Activated CD4-positive, CD25-positive, alpha-beta regulatory T cell treated with anti-CD3 and anti-CD28 coated beads, Interleukin-2, amount 50 U/mL, for 16 hours (primary cell): ENCODE data around the gene CXCR3.

ENCODE experiments used
- DNase-seq: peaks from one replicate; pipeline ENCODE4 v3.0.0-alpha.2; 2020; ENCODE audit warnings: low read depth, low spot score

CXCR3 gene

DNA sequence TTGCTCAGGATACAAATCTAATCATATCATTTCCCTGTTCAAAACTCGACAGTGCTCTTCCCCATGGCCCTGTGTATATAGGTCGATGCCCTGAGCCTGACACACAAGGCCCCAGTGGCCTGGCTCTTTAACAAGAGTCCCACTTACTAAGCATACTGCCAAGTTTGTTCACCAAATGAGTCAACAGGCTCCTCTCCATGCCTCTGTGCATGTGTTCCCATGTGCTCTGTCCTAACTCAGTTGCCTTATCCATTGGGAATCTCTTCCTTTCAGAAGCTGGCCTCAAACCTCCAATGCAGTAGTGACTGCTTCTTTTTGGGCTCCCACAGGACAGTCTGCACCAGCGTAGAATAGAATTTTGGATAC is 18.9 kb upstream of the CXCR3 start:
- no peak for DNase-seq

DNA sequence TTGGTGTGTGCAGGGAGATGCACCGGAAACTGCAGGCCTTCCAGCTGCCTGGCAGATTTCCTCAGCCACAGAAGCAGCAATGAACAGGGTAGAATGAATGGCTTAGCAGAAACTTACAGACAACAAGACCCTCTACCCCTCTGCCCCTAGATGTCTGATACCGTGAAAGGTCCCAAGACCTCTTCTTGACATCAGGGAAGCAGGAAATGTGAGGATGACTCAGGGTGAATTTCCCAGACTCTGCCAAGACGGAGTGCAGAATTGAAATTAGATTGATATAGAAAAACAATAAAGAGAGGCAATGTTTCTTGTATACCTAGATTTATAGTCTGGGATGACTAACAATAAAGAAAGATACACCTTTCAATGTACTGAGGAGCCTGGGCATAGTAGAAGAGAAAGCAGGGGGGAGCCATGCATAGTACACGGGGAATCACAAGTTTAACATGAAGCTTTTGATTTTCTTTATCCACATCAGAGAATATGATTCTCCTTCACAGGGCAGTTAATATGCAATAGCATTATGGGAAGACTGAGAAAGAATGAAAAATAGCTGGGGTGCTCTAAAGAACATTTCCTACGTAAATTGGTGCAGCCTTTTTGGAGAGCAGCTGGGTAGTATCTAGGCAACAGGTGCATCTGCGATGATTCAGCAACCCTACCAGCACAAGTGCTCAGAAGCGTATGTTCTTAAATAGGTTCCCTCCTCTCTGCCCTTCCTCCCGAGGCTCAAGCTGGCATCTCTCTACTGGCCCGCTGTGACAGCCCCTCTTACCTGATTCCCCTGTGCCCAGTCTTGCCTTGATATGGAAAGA is 18.3 kb upstream of the CXCR3 start:
- DNase-seq, result no peak

DNA sequence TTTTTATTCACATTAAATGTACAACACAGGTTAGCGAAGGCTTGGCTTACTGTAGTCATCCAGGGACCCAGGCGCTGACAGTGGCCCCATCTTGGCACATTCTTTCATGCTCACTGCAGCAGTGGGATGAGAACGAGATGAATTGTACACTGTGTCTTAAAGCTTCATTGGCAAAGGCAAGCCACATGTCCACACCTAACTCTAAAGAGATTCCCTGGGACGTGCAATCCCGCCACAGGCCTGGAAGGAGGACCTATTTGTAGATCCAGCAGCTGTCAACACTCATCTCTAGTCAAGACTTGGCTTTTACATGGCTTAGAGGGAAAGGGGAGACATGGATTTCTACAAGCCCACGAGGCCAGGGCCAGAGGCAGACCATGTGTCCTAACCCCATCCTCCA is 16.1 kb upstream of the CXCR3 start:
- no peak for DNase-seq

DNA sequence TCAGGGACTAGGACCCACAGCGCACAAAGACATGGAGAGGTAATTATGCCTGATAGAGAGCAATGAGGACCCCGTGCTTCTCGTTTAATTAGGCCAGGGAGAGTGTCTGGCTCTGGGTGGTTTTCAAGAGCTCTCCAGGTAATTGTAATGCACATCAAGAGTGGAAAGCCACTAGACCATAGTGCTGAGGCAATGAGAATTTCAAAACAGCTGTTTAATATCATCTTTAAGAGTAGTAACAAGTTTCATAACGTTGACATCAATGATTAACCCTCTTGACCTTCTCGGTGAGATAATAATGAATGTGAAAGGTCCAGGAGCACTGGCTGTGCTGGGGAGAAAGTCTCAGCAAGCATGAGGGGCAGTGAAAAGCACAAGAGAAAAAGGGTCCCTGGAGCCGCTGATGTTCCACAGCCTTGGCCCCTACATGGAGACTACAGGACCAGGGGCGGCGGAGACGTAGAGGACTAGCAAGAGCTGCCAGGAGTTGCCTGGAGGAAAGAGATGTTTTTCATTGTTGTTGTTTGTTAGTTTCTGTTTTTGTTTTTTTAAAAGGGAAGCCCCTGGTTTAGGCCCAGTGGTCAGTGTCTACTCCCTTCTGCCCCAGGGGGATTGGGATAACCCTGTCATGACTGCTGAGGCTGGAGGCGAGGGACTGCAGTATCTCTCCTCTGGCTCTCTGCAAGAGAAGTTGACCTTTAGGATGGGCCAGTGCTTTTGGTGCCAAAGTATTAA is 14.8 kb upstream of the CXCR3 start:
- DNase-seq, result no peak

DNA sequence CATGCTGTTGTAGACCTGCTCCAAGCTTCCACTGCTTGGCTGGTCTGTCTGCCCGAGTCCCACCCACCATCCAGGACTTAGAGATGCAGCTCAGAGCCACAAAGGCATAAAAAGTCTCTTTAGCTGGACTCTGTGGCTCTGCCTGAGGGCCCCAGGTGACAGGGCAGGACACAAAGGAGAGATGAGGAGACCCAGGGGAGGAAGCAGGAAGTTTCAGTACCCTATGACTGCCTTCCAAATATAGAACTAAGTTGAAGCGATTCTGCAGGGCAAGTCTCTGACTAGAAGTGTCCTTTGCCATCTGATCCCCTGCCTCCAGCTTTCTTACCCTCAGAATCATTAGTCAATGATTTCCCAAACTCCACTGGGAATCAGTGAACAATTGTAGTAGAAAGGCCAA is 11.2 kb upstream of the CXCR3 start:
- no peak for DNase-seq

DNA sequence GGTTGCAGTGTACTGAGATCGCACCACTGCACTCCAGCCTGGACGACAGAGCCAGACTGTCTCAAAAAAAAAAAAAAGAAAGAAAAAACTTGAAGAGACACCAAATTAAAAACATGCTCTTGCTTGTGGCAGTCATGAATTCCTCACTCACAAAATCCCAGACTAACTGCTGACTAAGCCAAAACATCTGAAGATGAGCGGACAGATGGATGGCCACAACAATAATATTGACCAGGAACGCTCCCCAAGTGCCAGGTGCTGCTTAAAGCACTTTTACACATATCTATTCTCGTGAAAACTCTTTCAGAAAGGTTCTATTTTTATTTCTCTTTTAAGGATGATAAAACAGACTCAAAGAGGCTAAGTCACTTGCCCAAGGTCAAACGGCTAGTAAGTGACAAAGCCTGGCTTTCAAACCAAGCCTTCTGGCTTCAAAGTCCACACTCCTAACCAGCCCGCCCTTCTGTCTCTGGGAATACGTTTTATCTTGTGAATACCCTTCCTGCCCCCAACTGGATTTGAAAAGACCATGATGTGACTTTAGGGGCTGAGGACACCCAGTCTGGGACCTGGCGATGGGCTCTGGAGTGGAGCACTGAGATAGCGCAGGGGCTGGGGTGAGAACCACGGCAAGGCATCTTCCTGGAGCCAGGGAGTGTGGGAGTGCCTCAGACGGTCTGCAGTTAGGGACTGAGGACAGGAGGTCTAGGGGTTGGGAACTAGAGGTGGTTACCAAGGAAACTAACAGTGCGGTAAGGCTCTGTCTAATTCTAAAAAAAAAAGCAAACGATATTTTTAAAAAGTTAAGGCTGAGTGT is 9.5 kb upstream of the CXCR3 start:
- no peak for DNase-seq

DNA sequence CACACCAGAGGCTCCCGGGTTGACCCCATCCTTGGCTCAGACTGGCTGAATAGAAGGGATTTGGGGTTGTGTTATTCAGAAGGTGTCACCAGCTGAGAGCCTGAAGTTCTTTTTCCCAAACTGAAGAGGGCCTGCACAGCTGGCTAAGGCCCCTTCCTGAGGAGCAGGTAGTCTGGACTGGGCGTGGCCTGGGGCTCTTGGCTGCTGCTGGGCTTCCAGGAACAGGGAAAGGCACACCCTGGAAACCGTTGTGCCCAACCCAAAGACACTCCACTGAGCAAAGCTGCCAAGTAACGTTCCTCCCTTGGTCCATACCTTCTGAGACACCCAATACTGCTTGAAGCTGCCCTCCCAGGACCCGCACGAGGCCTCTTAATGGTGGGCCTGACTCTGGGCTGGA is 8.3 kb upstream of the CXCR3 start:
- DNase-seq, result no peak

DNA sequence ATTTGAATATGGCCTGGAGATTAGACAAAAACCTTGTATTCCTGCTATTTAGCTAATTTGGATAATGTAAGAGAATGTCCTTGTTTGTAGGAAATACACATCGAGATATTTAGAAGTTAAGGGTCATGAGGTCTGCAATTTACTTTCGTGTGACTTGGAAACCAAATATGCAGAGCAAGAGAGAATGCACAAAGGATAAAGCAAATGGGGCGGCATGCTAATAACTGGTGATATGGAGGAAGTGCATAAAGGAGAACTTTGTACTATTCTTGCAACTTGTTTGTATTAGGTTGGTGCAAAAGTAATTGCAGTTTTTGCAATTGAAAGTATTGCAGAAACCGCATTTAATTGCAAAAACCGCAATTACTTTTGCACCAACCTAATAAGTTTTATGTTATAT is 7.2 kb upstream of the CXCR3 start:
- DNase-seq, result no peak

DNA sequence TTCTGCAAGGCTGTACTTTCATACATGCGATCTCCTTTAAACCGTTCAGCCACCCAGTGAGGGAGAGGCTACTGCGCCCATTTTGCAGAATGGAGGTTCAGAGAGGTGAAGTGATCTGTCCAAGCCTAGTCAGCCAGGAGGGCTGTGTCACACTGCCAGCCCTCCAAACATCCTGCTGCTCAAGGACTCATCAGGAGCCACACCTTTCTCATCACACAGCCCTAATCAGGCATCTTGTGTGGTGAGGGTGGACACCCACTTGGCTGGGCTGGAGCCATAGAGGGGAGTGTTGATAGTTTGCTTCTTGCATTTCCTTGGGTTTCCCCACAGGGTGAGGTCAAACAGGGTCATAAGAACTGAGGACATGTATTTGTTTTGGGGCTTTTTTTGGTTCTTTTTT is 5.4 kb upstream of the CXCR3 start:
- DNase-seq, result no peak

DNA sequence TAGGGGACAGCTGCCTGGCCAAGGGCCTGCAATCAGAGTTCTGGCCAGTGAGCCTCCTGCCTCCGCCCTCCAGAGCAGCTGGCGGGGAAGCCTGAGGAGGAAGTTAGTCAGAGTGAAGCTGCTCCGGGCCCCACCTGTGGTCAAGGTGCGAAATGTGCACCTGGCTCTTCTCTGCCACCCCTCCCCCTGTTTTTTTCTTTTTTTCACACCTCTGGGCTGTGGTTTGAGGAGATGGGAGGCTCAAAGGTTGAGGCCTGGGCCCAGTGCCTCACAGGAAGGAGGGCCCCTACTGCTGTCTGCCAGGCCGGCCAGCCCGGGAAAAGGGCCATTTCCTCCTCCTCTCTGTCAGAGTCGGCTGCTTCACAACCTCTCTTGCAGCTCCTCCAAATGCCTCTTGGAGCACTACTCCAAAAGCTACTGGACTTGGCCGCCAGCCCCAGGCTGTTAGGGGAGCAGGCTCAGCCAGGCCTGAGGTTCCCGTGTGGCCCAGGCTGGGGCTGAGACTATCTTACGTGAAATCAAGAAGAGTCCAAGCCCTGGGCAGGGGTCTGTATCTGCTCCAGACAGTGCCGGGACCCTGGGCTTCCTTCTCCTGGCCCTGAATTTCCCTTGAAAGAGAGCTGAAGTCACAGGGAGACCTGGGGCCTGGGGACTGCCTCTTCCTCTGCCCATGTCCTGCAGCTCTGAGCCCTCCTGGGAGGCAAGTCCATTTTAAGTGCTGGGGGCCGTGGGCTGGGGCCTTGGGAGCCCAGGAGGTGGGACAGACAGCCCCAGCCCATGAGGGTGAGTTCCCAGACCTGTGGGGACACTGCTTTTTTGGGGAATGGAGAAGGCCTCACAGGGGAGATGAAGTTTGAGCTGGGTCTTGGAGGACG is 4.5 kb upstream of the CXCR3 start:
- DNase-seq, result peak; percentile 24

DNA sequence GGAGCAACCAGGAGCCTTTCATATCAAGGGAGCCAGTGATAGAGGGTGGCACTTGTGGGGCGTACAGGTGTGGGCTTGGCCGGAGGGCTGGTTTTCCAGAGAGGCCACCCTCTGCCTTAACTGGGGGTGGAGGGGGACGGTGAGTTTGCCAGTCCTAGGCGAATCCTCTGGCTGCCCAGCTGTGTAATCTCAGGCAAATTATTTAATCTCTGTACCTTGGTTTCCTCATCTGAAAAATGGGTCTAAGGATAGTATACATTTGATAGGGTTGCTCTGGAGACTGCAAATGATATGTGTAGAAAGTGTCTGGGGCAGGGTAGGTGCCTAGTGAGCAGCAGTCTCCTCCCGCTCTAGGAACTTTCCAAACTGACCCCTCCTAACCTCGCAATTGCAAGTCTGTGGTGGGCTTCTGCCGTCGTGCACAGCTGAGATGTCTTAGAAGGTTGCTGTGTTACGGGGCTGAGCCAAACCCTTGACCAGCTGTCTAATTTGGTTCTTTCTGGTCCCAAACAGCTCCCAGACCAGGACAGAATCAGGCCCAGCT is 3.8 kb upstream of the CXCR3 start:
- DNase-seq, result no peak

DNA sequence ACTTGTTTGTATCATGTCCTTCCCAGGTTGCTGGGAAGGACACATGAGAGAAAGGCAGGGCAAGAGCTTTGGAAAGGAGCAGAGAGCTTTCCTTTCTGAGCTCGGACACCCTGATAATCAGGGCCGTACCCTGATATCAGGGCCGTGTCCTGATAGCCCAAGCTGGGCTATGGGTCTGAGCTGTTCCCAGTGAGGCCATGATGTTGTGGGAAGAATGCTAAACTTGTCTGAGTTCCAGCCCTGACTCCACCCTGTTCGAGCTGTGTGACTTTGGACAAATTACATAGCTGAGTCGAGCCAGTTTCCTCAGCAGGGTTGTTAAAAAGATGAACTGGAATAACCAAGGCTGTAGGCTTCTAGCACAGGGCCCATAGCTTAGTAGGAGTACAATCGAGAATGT is 3.3 kb upstream of the CXCR3 start:
- DNase-seq, result no peak

DNA sequence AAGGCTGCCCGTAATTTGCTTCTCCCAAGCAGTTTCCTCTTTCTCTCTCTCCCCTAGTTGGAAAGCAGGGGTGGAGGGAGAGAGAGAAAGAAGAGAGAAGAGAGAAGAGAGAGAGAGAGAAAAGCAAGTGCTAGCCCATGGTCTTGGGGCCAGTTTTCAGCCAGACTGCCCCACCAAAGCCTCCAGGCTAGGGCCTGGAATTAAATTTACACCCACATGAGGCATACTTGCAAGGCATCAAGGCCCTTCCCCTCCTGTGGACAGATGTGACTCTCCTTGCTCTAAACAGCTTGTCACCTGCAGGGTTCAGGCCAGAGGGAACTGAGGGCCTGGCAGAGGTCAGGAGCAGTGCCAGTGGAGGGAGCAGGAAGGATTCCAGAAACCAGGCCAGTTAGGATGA is 1.7 kb upstream of the CXCR3 start:
- DNase-seq, result no peak

DNA sequence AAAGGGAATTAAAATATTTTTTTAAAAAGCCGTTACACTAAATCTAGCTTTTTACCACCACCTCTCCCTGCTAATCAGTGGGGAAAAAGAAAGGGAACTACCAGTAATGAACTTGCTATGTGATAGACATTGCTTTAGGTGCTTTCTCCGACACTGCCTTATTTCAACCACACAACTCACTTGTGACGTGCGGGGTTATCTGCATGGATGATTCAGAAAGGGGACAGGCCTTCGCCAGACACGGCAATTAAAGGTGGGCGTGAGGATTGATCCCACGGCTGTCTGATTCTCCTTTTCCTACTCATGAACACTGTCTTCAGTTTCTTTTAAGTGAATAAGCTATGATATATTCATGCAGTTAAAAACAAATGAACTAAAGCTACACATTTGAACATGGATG is 882 bp upstream of the CXCR3 start:
- peak; percentile 30 for DNase-seq

DNA sequence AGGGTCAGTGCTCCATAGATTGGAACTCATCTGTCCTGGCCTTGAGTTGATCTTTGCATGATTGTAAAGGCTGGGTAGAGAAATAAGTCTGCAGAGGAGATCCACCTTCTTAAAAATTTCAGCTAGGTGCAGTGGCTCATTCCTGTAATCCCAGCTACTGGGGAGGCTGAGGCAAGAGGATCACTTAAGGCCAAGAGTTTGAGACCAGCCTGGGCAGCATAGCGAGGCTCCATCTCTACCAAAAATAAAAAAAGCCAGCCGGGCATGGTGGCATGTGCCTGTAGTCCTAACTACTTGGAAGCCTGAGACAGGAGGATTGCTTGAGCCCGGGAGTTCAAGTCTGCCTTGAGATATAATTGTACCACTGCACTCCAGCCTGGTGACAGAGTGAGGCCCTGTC is 476 bp upstream of the CXCR3 start:
- DNase-seq, result no peak

DNA sequence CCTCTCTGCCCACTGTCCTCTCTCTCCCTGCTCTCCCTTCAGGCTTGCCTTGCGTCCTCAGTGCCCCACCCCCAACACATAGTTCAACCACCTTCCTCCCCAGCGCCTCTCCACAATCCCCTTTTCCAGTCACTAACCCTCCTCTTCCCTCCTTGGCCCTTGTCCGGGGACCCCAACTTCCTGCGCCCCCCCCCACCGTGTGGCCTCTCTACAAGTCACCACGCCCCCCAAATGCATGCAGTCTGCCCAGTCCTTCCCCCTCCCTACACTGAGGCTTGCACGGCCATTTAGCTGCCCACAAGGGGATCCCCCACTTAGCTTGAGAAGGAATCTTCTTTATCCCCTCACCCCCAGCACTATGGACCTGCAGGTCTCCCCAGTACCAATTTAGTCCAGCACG is 569 bp downstream of the CXCR3 start:
- DNase-seq, result no peak

DNA sequence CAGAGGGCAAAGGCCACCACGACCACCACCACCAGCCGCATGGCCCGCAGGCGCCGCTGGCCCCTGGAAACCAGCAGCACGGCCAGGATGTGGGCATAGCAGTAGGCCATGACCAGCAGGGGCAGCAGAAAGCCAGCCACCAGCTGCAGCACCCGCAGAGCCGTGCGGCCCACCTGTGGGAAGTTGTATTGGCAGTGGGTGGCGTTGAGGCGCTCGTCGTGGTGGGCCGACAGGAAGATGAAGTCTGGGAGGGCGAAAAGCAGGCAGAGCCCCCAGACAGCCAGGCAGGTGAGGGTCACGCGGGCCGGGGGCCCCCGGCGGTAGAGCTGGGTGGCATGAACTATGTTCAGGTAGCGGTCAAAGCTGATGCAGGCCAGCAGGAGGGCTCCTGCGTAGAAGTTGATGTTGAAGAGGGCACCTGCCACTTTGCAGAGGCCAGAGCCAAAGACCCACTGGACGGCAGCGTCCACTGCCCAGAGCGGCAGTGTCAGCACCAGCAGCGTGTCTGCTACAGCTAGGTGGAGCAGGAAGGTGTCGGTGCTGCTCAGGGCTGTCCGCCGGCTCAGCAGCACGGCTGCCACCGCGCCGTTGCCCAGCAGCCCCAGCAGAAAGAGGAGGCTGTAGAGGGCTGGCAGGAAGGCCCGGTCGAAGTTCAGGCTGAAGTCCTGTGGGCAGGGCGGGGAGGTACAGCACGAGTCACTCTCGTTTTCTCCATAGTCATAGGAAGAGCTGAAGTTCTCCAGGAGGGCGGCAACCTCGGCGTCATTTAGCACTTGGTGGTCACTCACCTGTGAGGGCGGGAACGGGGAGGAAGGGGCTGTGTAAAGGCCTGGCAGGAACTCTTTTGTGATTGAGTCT is 1.4 kb downstream of the CXCR3 start:
- no peak for DNase-seq

DNA sequence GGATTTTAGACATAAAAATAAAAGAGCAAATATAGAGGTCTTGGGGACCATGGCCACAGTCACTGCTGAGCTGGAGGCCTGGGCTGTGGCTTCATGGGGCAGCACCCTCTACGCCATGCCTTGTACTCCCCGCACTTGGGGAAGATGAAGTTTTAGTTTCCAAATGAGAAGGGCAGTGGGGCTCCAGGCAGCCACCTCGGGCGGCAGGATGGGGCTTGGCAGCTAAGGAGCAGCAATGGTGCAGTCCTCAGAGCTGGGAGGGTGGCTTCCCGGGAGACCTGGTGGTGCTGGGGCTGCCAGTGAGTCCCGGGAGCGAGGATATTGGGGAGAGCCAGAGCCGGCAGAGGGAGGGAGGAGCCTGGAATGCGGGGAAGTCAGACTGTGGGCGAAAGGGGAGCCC is 2.4 kb downstream of the CXCR3 start:
- no peak for DNase-seq

DNA sequence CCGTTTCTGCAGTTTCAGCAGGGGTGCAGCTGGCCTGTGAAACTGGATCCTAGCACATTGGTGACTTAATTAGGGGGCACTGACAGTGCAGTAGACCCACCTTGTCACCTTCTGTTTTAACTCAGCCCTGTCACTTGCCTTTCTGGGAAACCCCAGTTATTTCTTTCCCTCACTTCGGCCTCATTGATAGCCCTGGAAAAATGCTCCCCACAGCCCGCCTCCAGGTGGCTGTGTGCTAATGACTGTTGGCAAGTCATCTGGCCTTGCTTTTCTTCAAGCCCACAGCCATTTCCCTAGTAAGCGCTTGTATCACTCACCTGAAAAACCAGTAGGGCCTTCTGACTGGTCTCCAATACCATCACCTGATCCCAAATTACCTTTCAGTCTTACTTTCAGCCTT is 3.3 kb downstream of the CXCR3 start:
- DNase-seq, result no peak

DNA sequence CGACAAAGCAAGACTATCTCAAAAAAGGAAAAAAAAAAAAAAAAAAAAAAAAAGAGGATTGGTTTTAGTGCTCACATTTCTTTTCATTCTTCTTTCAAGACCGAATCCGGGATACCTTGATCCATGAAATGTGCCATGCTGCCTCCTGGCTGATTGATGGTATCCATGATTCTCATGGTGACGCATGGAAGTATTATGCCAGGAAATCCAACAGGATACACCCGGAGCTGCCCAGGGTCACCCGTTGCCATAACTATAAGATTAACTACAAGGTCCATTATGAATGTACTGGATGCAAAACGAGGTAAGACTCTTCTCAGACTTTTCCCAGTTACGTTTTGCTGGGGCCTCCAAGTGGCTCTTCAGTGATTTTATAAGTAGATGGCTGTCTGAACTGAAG is 6.1 kb downstream of the CXCR3 start:
- DNase-seq, result no peak
